Osteoblast (primary cell): ENCODE data around the gene RPL29. TPM values are rescaled to one million over a fixed set of nuclear protein-coding genes. Genes with fewer than 3 reads are reported as not detected.
"Not testable (repeated sequence)": the region's sequence is repeated elsewhere in the genome, so short reads cannot be mapped to it uniquely, and the experiment has no call there.

Source experiments
- DNase-seq: peaks from one replicate; pipeline ENCODE4 v3.0.0; 2011; ENCODE audit warnings: low spot score, mixed read lengths; ENCODE audit not compliant: insufficient read length; ENCODE audit errors: missing footprints
- H2AFZ ChIP-seq: 2 replicates; pipeline ENCODE4 v1.6.0; 2011; ENCODE audit warnings: mild to moderate bottlenecking, low read length
- H3K27ac ChIP-seq: 2 replicates; pipeline ENCODE4 v1.5.1; 2011; ENCODE audit warnings: mild to moderate bottlenecking, low read depth, low read length, moderate library complexity
- H3K27me3 ChIP-seq: 2 replicates; pipeline ENCODE4 v1.6.0; 2012; ENCODE audit warnings: mild to moderate bottlenecking, control low read depth, inconsistent platforms, low read length, moderate library complexity; ENCODE audit not compliant: insufficient read depth
- H3K36me3 ChIP-seq: 2 replicates; pipeline ENCODE4 v1.5.1; 2011; ENCODE audit warnings: mild to moderate bottlenecking, low read length, control low read depth, moderate library complexity; ENCODE audit not compliant: insufficient read depth
- H3K4me1 ChIP-seq: 2 replicates; pipeline ENCODE4 v1.5.1; 2011; ENCODE audit warnings: mild to moderate bottlenecking, low read length, control low read depth, moderate library complexity; ENCODE audit not compliant: insufficient read depth
- H3K4me2 ChIP-seq: 2 replicates; pipeline ENCODE4 v1.6.0; 2011; ENCODE audit warnings: mild to moderate bottlenecking, low read length; ENCODE audit not compliant: insufficient read depth
- H3K4me3 ChIP-seq: fragments of 200-600 bp; sonication (generic); 3 replicates; pipeline ENCODE4 v1.5.1; 2012; ENCODE audit warnings: mild to moderate bottlenecking, low read length, inconsistent platforms; ENCODE audit not compliant: insufficient read depth
- H3K79me2 ChIP-seq: 2 replicates; pipeline ENCODE4 v1.6.0; 2012; ENCODE audit warnings: mild to moderate bottlenecking, low read length, control low read depth, inconsistent platforms; ENCODE audit not compliant: insufficient read depth
- H3K9me3 ChIP-seq: 2 replicates; pipeline ENCODE4 v1.5.1; 2011; ENCODE audit warnings: low read depth, low read length, control low read depth
- H4K20me1 ChIP-seq: 2 replicates; pipeline ENCODE4 v1.6.0; 2012; ENCODE audit warnings: mild to moderate bottlenecking, low read length, control low read depth; ENCODE audit not compliant: insufficient read depth
- CTCF ChIP-seq: IDR thresholded peaks from 2 replicates; pipeline ENCODE4 v1.5.1; 2011; ENCODE audit warnings: mild to moderate bottlenecking, low read depth, low read length, moderate library complexity; ENCODE audit errors: extremely low read depth
- total RNA-seq: library from RNA; depleted of rRNA; stranded (reverse); fragments of >200 nt; gene quantifications from 2 replicates; pipeline ENCODE4 v1.2.3, GENCODE V29; 2012

The RPL29 gene
- total RNA-seq, 1 donor = 862 TPM

DNA sequence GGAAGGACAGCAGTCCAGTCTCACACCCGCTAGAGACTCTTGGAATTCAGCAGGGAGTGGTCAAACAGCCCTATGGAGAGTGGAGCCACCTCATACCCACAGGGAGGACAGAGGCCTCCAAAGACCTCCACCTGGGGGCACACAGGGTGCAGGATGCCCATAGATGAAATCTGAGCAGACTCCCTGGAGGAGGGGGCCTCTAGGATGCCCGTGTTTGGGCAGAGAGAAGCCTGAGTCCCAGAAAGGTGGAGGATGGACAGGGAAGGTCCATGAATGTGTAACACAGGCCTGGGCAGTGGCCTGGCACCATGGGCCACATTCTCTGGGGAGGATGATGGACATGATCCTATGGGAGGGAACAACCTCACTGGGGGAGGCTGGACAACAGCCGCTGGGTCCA is 39.0 kb upstream of the RPL29 start:
- no peak for DNase-seq
- Histone ChIP-seq H3K9me3 (no peaks in the 10 kb centered on the region), H3K27me3 (no peaks in the 10 kb centered on the region), H4K20me1 (no peaks in the 10 kb centered on the region), H3K79me2 (no peaks in the 10 kb centered on the region), H3K4me2 (no peak overlapping the region), H3K27ac (no peak overlapping the region), H3K36me3 (no peaks in the 10 kb centered on the region), H3K4me1 (no peaks in the 10 kb centered on the region), H2AFZ (no peak overlapping the region), H3K4me3 (no peak overlapping the region)
- TF ChIP-seq CTCF = no peak

GRCh38 chr3:52034212-52034611 is 38.5 kb upstream of the RPL29 start:
- Histone ChIP-seq H3K36me3 (no peaks in the 10 kb centered on the region), H3K9me3 (no peaks in the 10 kb centered on the region)
- no peak for TF ChIP-seq CTCF

DNA sequence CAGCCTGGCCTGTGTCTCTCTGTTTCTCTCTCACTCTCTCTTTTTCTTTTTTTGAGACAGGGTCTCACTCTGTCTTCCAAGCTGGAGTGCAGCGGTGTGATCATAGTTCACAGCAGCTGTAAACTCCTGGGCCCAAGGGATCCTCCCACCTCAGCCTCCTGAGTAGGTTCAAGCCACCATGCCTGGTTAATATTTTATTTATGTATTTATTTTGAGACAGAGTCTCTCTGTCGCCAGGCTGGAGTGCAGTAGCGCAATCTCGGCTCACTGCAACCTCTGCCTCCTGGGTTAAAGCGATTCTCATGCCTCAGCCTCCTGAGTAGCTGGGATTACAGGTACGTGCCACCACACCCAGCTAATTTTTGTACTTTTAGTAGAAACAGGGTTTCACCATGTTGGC is 38.1 kb upstream of the RPL29 start:
- DNase-seq, H3K4me1 ChIP-seq: not testable (repeated sequence)

More at GRCh38 chr3:52034212-52034611, 38.5 kb upstream of the RPL29 start:
- Histone ChIP-seq H4K20me1 (no peaks in the 10 kb centered on the region), H3K27ac (no peak overlapping the region), H3K4me1 (no peaks in the 10 kb centered on the region), H3K4me2 (no peak overlapping the region), H3K4me3 (no peak overlapping the region), H3K27me3 (no peaks in the 10 kb centered on the region), H2AFZ (no peak overlapping the region), H3K79me2 (no peaks in the 10 kb centered on the region)
- no peak for DNase-seq

GRCh38 chr3:52032702-52033408 is 37.2 kb upstream of the RPL29 start:
- no peaks in the 10 kb centered on the region for H3K79me2 ChIP-seq
- no peaks in the 10 kb centered on the region for H4K20me1 ChIP-seq
- H3K27ac ChIP-seq = no peak overlapping the region
- no peak overlapping the region for H3K4me2 ChIP-seq
- no peak overlapping the region for H2AFZ ChIP-seq
- peaks cover 4% of the 10 kb centered on the region for H3K4me1 ChIP-seq
- no peak overlapping the region for H3K4me3 ChIP-seq
- TF ChIP-seq CTCF = no peak
- no peaks in the 10 kb centered on the region for H3K27me3 ChIP-seq
- no peak for DNase-seq
- no peaks in the 10 kb centered on the region for H3K36me3 ChIP-seq
- no peaks in the 10 kb centered on the region for H3K9me3 ChIP-seq

More for the DNA sequence above, 38.1 kb upstream of the RPL29 start:
- not testable (repeated sequence) for H3K27ac ChIP-seq, H3K4me3 ChIP-seq, H3K4me2 ChIP-seq, H2AFZ ChIP-seq, H3K79me2 ChIP-seq, H3K27me3 ChIP-seq, H3K9me3 ChIP-seq, H4K20me1 ChIP-seq, H3K36me3 ChIP-seq
